WTC11 (cell line): Measurements from ENCODE around the gene ANG. TPM values are rescaled to one million over a fixed set of nuclear protein-coding genes. Genes with fewer than 3 reads are reported as not detected.
A peak's percentile ranks its signal among the peaks of the same experiment; 100 is the strongest.

Source experiments
- ATAC-seq: fragments of 200-7000 bp; cut with Tn5 transposase; 2 replicates; pipeline ENCODE4 v1.10.0; 2021; ENCODE audit warnings: mild to moderate bottlenecking, moderate library complexity
- CTCF ChIA-PET: fragments of 300-600 bp; sonication (Branson Sonifier 250); formaldehyde crosslinking; loops from one replicate; lab custom pipeline; 2021; ENCODE audit warnings: antibody characterized with exemption; lab: Charles Lee
- POLR2A ChIA-PET: fragments of 350-600 bp; sonication (Branson Sonifier 250); formaldehyde crosslinking; loops from one replicate; lab custom pipeline; 2021; ENCODE audit warnings: antibody characterized with exemption; lab: Charles Lee
- DNase-seq: peaks from one replicate; pipeline ENCODE4 v3.0.0; 2021; ENCODE audit warnings: low spot score
- H3K27ac Mint-ChIP-seq: 2 replicates; pipeline ENCODE4 v1.8.0; 2021; ENCODE audit warnings: mixed read lengths
- H3K27me3 Mint-ChIP-seq: 2 replicates; pipeline ENCODE4 v1.8.0; 2021; ENCODE audit warnings: low read depth, mild to moderate bottlenecking, moderate library complexity, mixed read lengths
- H3K36me3 Mint-ChIP-seq: 2 replicates; pipeline ENCODE4 v1.8.0; 2021; ENCODE audit warnings: mixed read lengths
- H3K4me1 Mint-ChIP-seq: 2 replicates; pipeline ENCODE4 v1.8.0; 2022; ENCODE audit warnings: mixed read lengths
- H3K4me3 Mint-ChIP-seq: 2 replicates; pipeline ENCODE4 v1.8.0; 2021; ENCODE audit warnings: mild to moderate bottlenecking, moderate library complexity, mixed read lengths
- H3K9me3 Mint-ChIP-seq: 2 replicates; pipeline ENCODE4 v1.8.0; 2021; ENCODE audit warnings: mixed read lengths
- ATF1 ChIP-seq: sonication (generic); formaldehyde crosslinking; IDR thresholded peaks from 2 replicates; pipeline ENCODE4 v1.8.1; 2023; ENCODE audit warnings: mild to moderate bottlenecking, moderate library complexity, missing genetic modification reagents
- CREB1 ChIP-seq: sonication (generic); formaldehyde crosslinking; IDR thresholded peaks from 2 replicates; pipeline ENCODE4 v1.8.0; 2023; ENCODE audit warnings: mild to moderate bottlenecking, missing genetic modification reagents
- FOXJ3 ChIP-seq: sonication (generic); formaldehyde crosslinking; IDR thresholded peaks from 2 replicates; pipeline ENCODE4 v1.9.0; 2021; ENCODE audit warnings: missing genetic modification reagents, mild to moderate bottlenecking, borderline replicate concordance
- GABPB1 ChIP-seq: sonication (generic); formaldehyde crosslinking; IDR thresholded peaks from 2 replicates; pipeline ENCODE4 v1.8.1; 2023; ENCODE audit warnings: mild to moderate bottlenecking, missing genetic modification reagents
- GRHL2 ChIP-seq: fragments of 250-450 bp; sonication (Bioruptor Pico); IDR thresholded peaks from 2 replicates; pipeline ENCODE4 v1.8.0; 2022; ENCODE audit warnings: mild to moderate bottlenecking, moderate library complexity; ENCODE audit not compliant: insufficient replicate concordance, severe bottlenecking
- GTF2I ChIP-seq: fragments of 250-450 bp; sonication (Bioruptor Pico); conservative IDR thresholded peaks from 2 replicates; pipeline ENCODE4 v1.4.0; 2021; ENCODE audit warnings: mild to moderate bottlenecking
- HMGA2 ChIP-seq: fragments of 250-450 bp; sonication (Bioruptor Pico); IDR thresholded peaks from 2 replicates; pipeline ENCODE4 v1.4.0; 2021; ENCODE audit warnings: mild to moderate bottlenecking, moderate library complexity
- IRF2 ChIP-seq: sonication (generic); formaldehyde crosslinking; IDR thresholded peaks from 2 replicates; pipeline ENCODE4 v1.8.0; 2022; ENCODE audit warnings: low read depth, missing genetic modification reagents, borderline replicate concordance
- MXD4 ChIP-seq: fragments of 250-450 bp; sonication (Bioruptor Pico); IDR thresholded peaks from 2 replicates; pipeline ENCODE4 v1.8.0; 2021; ENCODE audit warnings: mild to moderate bottlenecking, moderate library complexity, borderline replicate concordance
- NR1H2 ChIP-seq: sonication (generic); formaldehyde crosslinking; IDR thresholded peaks from 2 replicates; pipeline ENCODE4 v1.9.0; 2021; ENCODE audit warnings: mild to moderate bottlenecking, moderate library complexity, missing genetic modification reagents
- NR2C2 ChIP-seq: sonication (generic); formaldehyde crosslinking; IDR thresholded peaks from 2 replicates; pipeline ENCODE4 v1.8.0; 2022; ENCODE audit warnings: mild to moderate bottlenecking, missing genetic modification reagents
- OVOL2 ChIP-seq: fragments of 250-450 bp; sonication (Bioruptor Pico); IDR thresholded peaks from 2 replicates; pipeline ENCODE4 v1.9.0; 2021; ENCODE audit warnings: mild to moderate bottlenecking, borderline replicate concordance
- SMAD3 ChIP-seq: sonication (generic); formaldehyde crosslinking; IDR thresholded peaks from 2 replicates; pipeline ENCODE4 v1.8.0; 2022; ENCODE audit warnings: missing genetic modification reagents, mild to moderate bottlenecking, borderline replicate concordance
- TEAD1 ChIP-seq: sonication (generic); formaldehyde crosslinking; IDR thresholded peaks from 2 replicates; pipeline ENCODE4 v1.8.0; 2022; ENCODE audit warnings: mild to moderate bottlenecking, missing genetic modification reagents
- TP53 ChIP-seq: sonication (generic); formaldehyde crosslinking; IDR thresholded peaks from 2 replicates; pipeline ENCODE4 v1.8.1; 2023; ENCODE audit warnings: mild to moderate bottlenecking, missing genetic modification reagents
- ZBTB21 ChIP-seq: sonication (generic); formaldehyde crosslinking; IDR thresholded peaks from 2 replicates; pipeline ENCODE4 v1.8.1; 2023; ENCODE audit warnings: mild to moderate bottlenecking, missing genetic modification reagents, borderline replicate concordance
- ZNF121 ChIP-seq: sonication (generic); formaldehyde crosslinking; IDR thresholded peaks from 2 replicates; pipeline ENCODE4 v1.8.0; 2023; ENCODE audit warnings: missing genetic modification reagents
- ZNF232 ChIP-seq: sonication (generic); formaldehyde crosslinking; IDR thresholded peaks from 2 replicates; pipeline ENCODE4 v1.8.0; 2022; ENCODE audit warnings: mild to moderate bottlenecking, missing genetic modification reagents
- ZNF416 ChIP-seq: fragments of 250-450 bp; sonication (Bioruptor Pico); IDR thresholded peaks from 2 replicates; pipeline ENCODE4 v1.9.0; 2021; ENCODE audit warnings: mild to moderate bottlenecking, inconsistent platforms
- ZNF423 ChIP-seq: fragments of 250-450 bp; sonication (Bioruptor Pico); IDR thresholded peaks from 2 replicates; pipeline ENCODE4 v2.1.2; 2022; ENCODE audit warnings: mild to moderate bottlenecking, moderate library complexity
- ZNF671 ChIP-seq: fragments of 250-450 bp; sonication (Bioruptor Pico); IDR thresholded peaks from 2 replicates; pipeline ENCODE4 v1.8.0; 2021; ENCODE audit warnings: mild to moderate bottlenecking
- total RNA-seq: library from RNA; stranded (reverse); gene quantifications from 3 replicates; pipeline ENCODE4 v1.2.3, GENCODE V29; 2021
- TF ChIP-seq, protein P1 (sequence below): sonication (generic); formaldehyde crosslinking; IDR thresholded peaks from 2 replicates; pipeline ENCODE4 v1.8.1; 2023; ENCODE audit warnings: mild to moderate bottlenecking, moderate library complexity, missing genetic modification reagents
- TF ChIP-seq, protein P2 (sequence below): sonication (generic); formaldehyde crosslinking; IDR thresholded peaks from 2 replicates; pipeline ENCODE4 v1.8.1; 2022; ENCODE audit warnings: low read depth, mild to moderate bottlenecking, moderate library complexity, missing genetic modification reagents, borderline replicate concordance
- TF ChIP-seq, protein P3 (sequence below): sonication (generic); formaldehyde crosslinking; IDR thresholded peaks from 2 replicates; pipeline ENCODE4 v1.8.0; 2022; ENCODE audit warnings: mild to moderate bottlenecking, missing genetic modification reagents
- TF ChIP-seq, protein P4 (sequence below): fragments of 250-450 bp; sonication (Bioruptor Pico); IDR thresholded peaks from 2 replicates; pipeline ENCODE4 v1.9.0; 2021; ENCODE audit warnings: moderate library complexity, mild to moderate bottlenecking, inconsistent platforms, borderline replicate concordance
- TF ChIP-seq, protein P5 (sequence below): sonication (generic); formaldehyde crosslinking; IDR thresholded peaks from 2 replicates; pipeline ENCODE4 v1.8.0; 2023; ENCODE audit warnings: missing genetic modification reagents, mild to moderate bottlenecking, borderline replicate concordance

Gene ANG
- total RNA-seq, 1 experiment from 2014 or later, result 4.8 TPM

DNA sequence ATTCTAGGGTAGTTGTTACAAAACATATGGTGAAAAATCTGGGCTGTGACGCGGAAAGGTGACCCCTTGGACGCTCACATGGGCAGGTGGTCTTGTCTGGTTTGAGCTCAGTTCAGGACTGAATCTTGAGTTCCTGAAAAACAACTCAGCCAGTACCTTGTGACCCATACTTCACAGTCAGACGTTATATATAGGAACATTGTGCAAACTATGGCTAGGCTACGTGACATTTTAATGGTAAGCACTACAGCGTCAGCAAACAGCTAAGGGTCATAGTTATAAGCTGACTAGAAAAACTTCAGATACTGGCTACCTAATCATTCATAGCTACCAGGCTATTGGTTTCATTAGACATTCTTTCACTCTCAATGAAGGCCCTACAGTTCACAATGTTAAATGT lies 42.3 kb downstream of the ANG start (continued):
- TF ChIP-seq, protein P1, sequence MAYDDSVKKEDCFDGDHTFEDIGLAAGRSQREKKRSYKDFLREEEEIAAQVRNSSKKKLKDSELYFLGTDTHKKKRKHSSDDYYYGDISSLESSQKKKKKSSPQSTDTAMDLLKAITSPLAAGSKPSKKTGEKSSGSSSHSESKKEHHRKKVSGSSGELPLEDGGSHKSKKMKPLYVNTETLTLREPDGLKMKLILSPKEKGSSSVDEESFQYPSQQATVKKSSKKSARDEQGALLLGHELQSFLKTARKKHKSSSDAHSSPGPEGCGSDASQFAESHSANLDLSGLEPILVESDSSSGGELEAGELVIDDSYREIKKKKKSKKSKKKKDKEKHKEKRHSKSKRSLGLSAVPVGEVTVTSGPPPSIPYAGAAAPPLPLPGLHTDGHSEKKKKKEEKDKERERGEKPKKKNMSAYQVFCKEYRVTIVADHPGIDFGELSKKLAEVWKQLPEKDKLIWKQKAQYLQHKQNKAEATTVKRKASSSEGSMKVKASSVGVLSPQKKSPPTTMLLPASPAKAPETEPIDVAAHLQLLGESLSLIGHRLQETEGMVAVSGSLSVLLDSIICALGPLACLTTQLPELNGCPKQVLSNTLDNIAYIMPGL (CRISPR knock-in tag), result no peak
- TF ChIP-seq NR2C2, result no peak
- TF ChIP-seq, protein P2, sequence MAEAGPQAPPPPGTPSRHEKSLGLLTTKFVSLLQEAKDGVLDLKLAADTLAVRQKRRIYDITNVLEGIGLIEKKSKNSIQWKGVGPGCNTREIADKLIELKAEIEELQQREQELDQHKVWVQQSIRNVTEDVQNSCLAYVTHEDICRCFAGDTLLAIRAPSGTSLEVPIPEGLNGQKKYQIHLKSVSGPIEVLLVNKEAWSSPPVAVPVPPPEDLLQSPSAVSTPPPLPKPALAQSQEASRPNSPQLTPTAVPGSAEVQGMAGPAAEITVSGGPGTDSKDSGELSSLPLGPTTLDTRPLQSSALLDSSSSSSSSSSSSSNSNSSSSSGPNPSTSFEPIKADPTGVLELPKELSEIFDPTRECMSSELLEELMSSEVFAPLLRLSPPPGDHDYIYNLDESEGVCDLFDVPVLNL (CRISPR knock-in tag), result no peak
- no peak for TF ChIP-seq OVOL2 (CRISPR knock-in tag)
- no peak for TF ChIP-seq ZNF671 (CRISPR knock-in tag)
- TF ChIP-seq ZBTB21, result no peak
- TF ChIP-seq, protein P3, sequence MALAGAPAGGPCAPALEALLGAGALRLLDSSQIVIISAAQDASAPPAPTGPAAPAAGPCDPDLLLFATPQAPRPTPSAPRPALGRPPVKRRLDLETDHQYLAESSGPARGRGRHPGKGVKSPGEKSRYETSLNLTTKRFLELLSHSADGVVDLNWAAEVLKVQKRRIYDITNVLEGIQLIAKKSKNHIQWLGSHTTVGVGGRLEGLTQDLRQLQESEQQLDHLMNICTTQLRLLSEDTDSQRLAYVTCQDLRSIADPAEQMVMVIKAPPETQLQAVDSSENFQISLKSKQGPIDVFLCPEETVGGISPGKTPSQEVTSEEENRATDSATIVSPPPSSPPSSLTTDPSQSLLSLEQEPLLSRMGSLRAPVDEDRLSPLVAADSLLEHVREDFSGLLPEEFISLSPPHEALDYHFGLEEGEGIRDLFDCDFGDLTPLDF (CRISPR knock-in tag), result no peak
- no peak for TF ChIP-seq ZNF121 (CRISPR knock-in tag)
- TF ChIP-seq CREB1 (CRISPR knock-in tag), result no peak
- TF ChIP-seq, protein P4, sequence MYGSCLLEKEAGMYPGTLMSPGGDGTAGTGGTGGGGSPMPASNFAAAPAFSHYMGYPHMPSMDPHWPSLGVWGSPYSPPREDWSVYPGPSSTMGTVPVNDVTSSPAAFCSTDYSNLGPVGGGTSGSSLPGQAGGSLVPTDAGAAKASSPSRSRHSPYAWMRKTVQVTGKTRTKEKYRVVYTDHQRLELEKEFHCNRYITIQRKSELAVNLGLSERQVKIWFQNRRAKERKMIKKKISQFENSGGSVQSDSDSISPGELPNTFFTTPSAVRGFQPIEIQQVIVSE (CRISPR knock-in tag), result no peak
- TF ChIP-seq GABPB1 (CRISPR knock-in tag), result no peak
- no peak for TF ChIP-seq GRHL2 (CRISPR knock-in tag)
- TF ChIP-seq MXD4 (CRISPR knock-in tag), result no peak
- TF ChIP-seq, all 79 proteins: peak for 0

DNA sequence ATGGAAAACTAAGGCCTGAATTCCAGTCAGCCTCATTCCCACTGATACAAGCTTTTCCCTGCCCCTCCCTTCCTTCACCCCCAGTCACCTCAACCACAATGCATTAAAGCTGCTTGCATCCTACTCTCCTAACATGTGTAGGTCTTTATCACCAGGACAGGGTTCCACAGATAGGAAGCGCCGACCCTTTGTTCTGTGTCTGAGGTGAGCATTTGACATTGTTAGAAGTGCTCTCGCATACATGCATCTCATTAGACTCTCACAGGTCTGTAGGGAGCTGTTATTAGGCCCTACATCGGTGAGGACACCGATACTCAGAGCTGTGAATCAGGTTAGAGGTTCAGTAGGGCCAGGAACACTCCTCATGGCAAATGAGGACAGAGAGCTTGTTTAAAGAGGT lies 43.9 kb downstream of the ANG start:
- no peaks in the 10 kb centered on the region; the same call in 1 of the 2 replicates for H3K27me3 Mint-ChIP-seq
- no peak overlapping the region for H3K4me3 Mint-ChIP-seq
- ATAC-seq (peak; percentile 57; the same call in 1 of the 2 replicates), DNase-seq (no peak)
- H3K36me3 Mint-ChIP-seq, result no peaks in the 10 kb centered on the region
- peaks cover 16% of the 10 kb centered on the region for H3K4me1 Mint-ChIP-seq
- no peaks in the 10 kb centered on the region for H3K9me3 Mint-ChIP-seq
- ChIA-PET CTCF (interaction anchor here (0.7 to 1.5 kb wide), 6 partner anchors 10 to 238 kb away, joined by 3 to 10 read pairs (median 4); no protein-coding TSS in a partner anchor), POLR2A (interaction anchor here (0.9 kb wide), 1 partner anchor 25 kb away, joined by 3 read pairs; no protein-coding TSS in a partner anchor)
- no peak overlapping the region for H3K27ac Mint-ChIP-seq
- TF ChIP-seq ZNF416 (no peak), FOXJ3 (CRISPR knock-in tag) (no peak), TEAD1 (CRISPR knock-in tag) (no peak), TP53 (CRISPR knock-in tag) (no peak), IRF2 (CRISPR knock-in tag) (no peak), ATF1 (no peak), SMAD3 (CRISPR knock-in tag) (no peak), GTF2I (CRISPR knock-in tag) (no peak), HMGA2 (CRISPR knock-in tag) (no peak), NR1H2 (CRISPR knock-in tag) (no peak), ZNF232 (CRISPR knock-in tag) (no peak), ZNF423 (CRISPR knock-in tag) (no peak)
- TF ChIP-seq, protein P5, sequence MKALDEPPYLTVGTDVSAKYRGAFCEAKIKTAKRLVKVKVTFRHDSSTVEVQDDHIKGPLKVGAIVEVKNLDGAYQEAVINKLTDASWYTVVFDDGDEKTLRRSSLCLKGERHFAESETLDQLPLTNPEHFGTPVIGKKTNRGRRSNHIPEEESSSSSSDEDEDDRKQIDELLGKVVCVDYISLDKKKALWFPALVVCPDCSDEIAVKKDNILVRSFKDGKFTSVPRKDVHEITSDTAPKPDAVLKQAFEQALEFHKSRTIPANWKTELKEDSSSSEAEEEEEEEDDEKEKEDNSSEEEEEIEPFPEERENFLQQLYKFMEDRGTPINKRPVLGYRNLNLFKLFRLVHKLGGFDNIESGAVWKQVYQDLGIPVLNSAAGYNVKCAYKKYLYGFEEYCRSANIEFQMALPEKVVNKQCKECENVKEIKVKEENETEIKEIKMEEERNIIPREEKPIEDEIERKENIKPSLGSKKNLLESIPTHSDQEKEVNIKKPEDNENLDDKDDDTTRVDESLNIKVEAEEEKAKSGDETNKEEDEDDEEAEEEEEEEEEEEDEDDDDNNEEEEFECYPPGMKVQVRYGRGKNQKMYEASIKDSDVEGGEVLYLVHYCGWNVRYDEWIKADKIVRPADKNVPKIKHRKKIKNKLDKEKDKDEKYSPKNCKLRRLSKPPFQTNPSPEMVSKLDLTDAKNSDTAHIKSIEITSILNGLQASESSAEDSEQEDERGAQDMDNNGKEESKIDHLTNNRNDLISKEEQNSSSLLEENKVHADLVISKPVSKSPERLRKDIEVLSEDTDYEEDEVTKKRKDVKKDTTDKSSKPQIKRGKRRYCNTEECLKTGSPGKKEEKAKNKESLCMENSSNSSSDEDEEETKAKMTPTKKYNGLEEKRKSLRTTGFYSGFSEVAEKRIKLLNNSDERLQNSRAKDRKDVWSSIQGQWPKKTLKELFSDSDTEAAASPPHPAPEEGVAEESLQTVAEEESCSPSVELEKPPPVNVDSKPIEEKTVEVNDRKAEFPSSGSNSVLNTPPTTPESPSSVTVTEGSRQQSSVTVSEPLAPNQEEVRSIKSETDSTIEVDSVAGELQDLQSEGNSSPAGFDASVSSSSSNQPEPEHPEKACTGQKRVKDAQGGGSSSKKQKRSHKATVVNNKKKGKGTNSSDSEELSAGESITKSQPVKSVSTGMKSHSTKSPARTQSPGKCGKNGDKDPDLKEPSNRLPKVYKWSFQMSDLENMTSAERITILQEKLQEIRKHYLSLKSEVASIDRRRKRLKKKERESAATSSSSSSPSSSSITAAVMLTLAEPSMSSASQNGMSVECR, result no peak
- TF ChIP-seq, protein P4 (CRISPR knock-in tag), result no peak
- TF ChIP-seq, protein P3 (CRISPR knock-in tag), result no peak
